ENCODE data around the gene ZBTB8A. TPM values are rescaled to one million over a fixed set of nuclear protein-coding genes. Genes with fewer than 3 reads are reported as not detected.

Gene ZBTB8A
- total and polyA plus RNA-seq, 7 donors = 1.8 to 10.8 (median 5.6) TPM

DNA sequence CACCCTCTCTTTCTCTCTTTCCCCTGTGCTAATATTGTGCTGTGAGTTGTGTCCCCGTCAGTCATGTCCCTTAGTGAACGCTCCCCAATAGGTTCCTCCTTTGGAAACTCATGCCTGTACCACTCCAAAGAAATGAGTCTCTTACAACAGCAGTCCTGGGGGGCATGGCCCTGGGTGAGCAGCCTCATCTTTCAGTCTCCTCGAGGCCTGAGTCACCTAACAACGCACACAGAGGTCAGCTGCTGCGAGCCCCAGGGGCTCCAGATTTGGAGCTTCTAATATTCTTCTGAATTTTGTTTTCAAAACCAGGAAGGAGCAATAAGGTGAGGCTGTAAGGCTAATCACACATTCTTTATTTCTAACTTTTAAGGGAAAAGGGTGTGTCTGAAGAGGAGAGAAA lies 30.5 kb upstream of the ZBTB8A start:
- no peaks in the 10 kb centered on the region for H3K9me3 ChIP-seq
- H3K27ac ChIP-seq = no peak overlapping the region
- H3K27me3 ChIP-seq = no peaks in the 10 kb centered on the region
- intact Hi-C loops (cut with DNase I) = no loop called here
- TF ChIP-seq POLR2AphosphoS5 (IDR thresholded peaks at IDR 0.05) (no peak), POLR2A (IDR thresholded peaks at IDR 0.05) (no peak), EP300 (IDR thresholded peaks at IDR 0.05) (no peak)
- TF ChIP-seq, protein P1, sequence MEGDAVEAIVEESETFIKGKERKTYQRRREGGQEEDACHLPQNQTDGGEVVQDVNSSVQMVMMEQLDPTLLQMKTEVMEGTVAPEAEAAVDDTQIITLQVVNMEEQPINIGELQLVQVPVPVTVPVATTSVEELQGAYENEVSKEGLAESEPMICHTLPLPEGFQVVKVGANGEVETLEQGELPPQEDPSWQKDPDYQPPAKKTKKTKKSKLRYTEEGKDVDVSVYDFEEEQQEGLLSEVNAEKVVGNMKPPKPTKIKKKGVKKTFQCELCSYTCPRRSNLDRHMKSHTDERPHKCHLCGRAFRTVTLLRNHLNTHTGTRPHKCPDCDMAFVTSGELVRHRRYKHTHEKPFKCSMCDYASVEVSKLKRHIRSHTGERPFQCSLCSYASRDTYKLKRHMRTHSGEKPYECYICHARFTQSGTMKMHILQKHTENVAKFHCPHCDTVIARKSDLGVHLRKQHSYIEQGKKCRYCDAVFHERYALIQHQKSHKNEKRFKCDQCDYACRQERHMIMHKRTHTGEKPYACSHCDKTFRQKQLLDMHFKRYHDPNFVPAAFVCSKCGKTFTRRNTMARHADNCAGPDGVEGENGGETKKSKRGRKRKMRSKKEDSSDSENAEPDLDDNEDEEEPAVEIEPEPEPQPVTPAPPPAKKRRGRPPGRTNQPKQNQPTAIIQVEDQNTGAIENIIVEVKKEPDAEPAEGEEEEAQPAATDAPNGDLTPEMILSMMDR (IDR thresholded peaks at IDR 0.05) = no peak
- H3K4me3 ChIP-seq = no peak overlapping the region
- H3K4me1 ChIP-seq = no peaks in the 10 kb centered on the region
- H3K36me3 ChIP-seq = no peaks in the 10 kb centered on the region
- DNase-seq = no peak
- 84 to 85% methylated on average over 5 of the region's 5 CpGs for WGBS, 2 donors

DNA sequence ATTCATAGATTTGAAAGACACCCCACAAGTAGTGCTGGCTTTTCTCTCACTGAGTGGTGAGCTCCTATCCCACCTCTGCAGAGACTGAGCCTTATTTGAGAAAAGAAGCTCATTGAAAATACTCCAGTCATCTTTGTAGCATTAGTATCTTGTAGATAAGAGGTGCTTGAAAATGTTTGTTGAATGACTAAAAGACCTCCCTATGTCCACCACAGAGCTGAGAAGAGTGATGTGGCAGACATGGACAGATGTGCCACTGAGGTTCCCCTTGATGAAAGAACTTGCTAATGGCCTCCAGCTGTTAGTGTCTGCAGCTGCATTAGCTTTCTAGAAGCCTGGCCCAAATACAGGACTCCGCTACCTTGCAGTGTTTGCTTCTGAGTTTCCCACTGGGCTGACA lies 29.3 kb upstream of the ZBTB8A start:
- no peaks in the 10 kb centered on the region for H3K36me3 ChIP-seq
- H3K27ac ChIP-seq = no peak overlapping the region
- TF ChIP-seq, protein P1 (IDR thresholded peaks at IDR 0.05) = no peak
- no peak for TF ChIP-seq POLR2A (IDR thresholded peaks at IDR 0.05)
- TF ChIP-seq POLR2AphosphoS5 (IDR thresholded peaks at IDR 0.05) = no peak
- intact Hi-C loops (cut with DNase I) = no loop called here
- WGBS, 2 donors = 96% methylated on average over 1 of the region's 1 CpG
- DNase-seq = no peak
- H3K27me3 ChIP-seq = no peaks in the 10 kb centered on the region
- H3K4me3 ChIP-seq = no peak overlapping the region
- H3K9me3 ChIP-seq = no peaks in the 10 kb centered on the region
- H3K4me1 ChIP-seq = no peaks in the 10 kb centered on the region

DNA sequence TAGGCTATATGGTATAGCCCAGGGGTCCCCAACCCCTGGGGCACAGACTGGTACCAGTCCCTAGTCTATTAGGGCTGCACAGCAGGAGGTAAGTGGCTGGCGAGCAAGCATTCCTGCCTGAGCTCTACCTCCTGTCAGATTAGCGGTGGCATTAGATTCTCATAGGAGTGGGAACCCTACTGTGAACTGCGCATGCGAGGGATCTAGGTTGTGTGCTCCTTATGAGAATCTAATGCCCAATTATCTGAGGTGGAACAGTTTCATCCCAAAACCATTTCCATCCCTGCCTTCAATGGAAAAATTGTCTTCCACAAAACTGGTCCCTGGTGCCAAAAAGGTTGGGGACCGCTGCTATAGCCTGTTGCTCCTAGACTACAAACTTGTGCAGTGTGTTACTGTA lies 22.8 kb upstream of the ZBTB8A start:
- Histone ChIP-seq H3K4me3 (no peak overlapping the region), H3K36me3 (no peaks in the 10 kb centered on the region), H3K9me3 (no peaks in the 10 kb centered on the region), H3K4me1 (no peaks in the 10 kb centered on the region), H3K27ac (no peak overlapping the region), H3K27me3 (no peaks in the 10 kb centered on the region)
- WGBS, 2 donors = 91 to 94% methylated on average over 5 of the region's 5 CpGs
- intact Hi-C loops (cut with DNase I) = no loop called here
- no peak for TF ChIP-seq EP300 (IDR thresholded peaks at IDR 0.05)
- TF ChIP-seq POLR2AphosphoS5 (IDR thresholded peaks at IDR 0.05) = no peak
- TF ChIP-seq, protein P1 (IDR thresholded peaks at IDR 0.05) = no peak
- TF ChIP-seq POLR2A (IDR thresholded peaks at IDR 0.05) = no peak
- DNase-seq = no peak

DNA sequence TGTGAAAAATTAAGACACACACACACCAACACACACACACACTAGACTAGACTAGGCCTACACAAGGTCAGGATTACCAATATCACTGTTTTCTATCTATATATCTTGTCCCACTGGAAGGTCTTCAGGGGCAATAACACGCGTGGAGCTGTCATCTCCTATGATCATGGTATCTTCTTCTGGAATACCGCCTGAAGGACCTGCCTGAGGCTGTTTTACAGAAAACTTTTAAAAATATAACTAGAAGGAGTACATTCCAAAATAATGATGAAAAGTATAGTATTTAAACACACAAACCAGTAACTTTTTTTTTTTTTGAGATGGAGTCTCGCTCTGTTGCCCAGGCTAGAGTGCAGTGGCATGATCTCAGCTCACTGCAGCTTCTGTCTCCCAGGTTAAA lies 20.3 kb upstream of the ZBTB8A start:
- H3K36me3 ChIP-seq = no peaks in the 10 kb centered on the region
- H3K27me3 ChIP-seq = no peaks in the 10 kb centered on the region
- WGBS, 2 donors = 94% methylated on average over 4 of the region's 4 CpGs
- intact Hi-C loops (cut with DNase I) = no loop called here
- no peak for DNase-seq
- no peaks in the 10 kb centered on the region for H3K4me1 ChIP-seq
- no peak overlapping the region for H3K4me3 ChIP-seq
- H3K9me3 ChIP-seq = no peaks in the 10 kb centered on the region
- TF ChIP-seq POLR2AphosphoS5 (IDR thresholded peaks at IDR 0.05) (no peak), POLR2A (IDR thresholded peaks at IDR 0.05) (no peak), EP300 (IDR thresholded peaks at IDR 0.05) (no peak)
- TF ChIP-seq, protein P1 (IDR thresholded peaks at IDR 0.05) = no peak
- no peak overlapping the region for H3K27ac ChIP-seq

DNA sequence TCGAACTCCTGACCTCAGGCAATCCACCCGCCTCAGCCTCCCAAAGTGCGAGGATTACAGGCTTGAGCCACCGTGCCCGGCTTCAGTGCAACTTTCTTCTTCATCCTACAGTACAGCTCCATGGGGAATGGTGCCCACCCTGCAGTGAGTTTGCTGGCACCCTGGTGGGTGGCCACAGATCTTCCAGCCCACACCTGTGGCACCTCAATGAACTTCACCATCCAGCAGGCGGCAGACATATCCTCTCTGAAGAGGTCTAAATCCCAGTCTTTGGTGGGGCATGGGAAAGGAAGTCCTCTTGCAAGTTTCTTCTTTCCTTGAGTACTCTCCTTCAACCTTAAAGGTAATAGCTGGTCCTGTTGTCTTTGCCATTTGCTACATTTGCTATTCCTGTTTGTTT lies 18.1 kb upstream of the ZBTB8A start:
- intact Hi-C loops (cut with DNase I) = loop anchor here (10.0 kb wide), 1 partner anchor 254 kb away; no protein-coding TSS in a partner anchor
- H3K9me3 ChIP-seq = no peaks in the 10 kb centered on the region
- H3K27me3 ChIP-seq = no peaks in the 10 kb centered on the region
- 79 to 92% methylated on average over 6 of the region's 6 CpGs for WGBS, 2 donors
- H3K4me1 ChIP-seq = no peaks in the 10 kb centered on the region
- no peak overlapping the region for H3K4me3 ChIP-seq
- no peak overlapping the region for H3K27ac ChIP-seq
- TF ChIP-seq, protein P1 (IDR thresholded peaks at IDR 0.05) = no peak
- TF ChIP-seq EP300 (IDR thresholded peaks at IDR 0.05) = no peak
- no peak for TF ChIP-seq POLR2AphosphoS5 (IDR thresholded peaks at IDR 0.05)
- TF ChIP-seq POLR2A (IDR thresholded peaks at IDR 0.05) = no peak
- no peaks in the 10 kb centered on the region for H3K36me3 ChIP-seq
- no peak for DNase-seq
